HCT116 (cell line): ENCODE results near the gene MAP3K12.

Source experiments
- ATF3 ChIP-seq: IDR thresholded peaks from 2 replicates; pipeline ENCODE4 v1.6.1; 2012
- CEBPB ChIP-seq: IDR thresholded peaks from 2 replicates; pipeline ENCODE4 v1.6.1; 2012; ENCODE audit warnings: low read depth
- CTCF ChIP-seq, 3 experiments: fragments of 200-600 bp in 1 of 3; sonication (generic) in 1 of 3; IDR thresholded peaks in 2 of 3; conservative IDR thresholded peaks in 1 of 3; 2 replicates each; pipeline ENCODE4 v1.5.1; 2012 to 2017; ENCODE audit warnings: low read depth in 2 of 3, low read length in 2 of 3, antibody characterized with exemption in 1 of 3, borderline replicate concordance in 1 of 3, control low read depth in 1 of 3, mild to moderate bottlenecking in 1 of 3, mixed read lengths in 1 of 3, mixed run types in 1 of 3, moderate library complexity in 1 of 3; ENCODE audit not compliant: insufficient read depth in 1 of 3
- EGR1 ChIP-seq: IDR thresholded peaks from 2 replicates; pipeline ENCODE4 v1.6.1; 2012; ENCODE audit warnings: low read depth
- JUND ChIP-seq: IDR thresholded peaks from 2 replicates; pipeline ENCODE4 v1.6.1; 2012
- MAX ChIP-seq: IDR thresholded peaks from 2 replicates; pipeline ENCODE4 v1.6.1; 2012
- POLR2A ChIP-seq: IDR thresholded peaks from 2 replicates; pipeline ENCODE4 v1.7.0; 2011; ENCODE audit warnings: borderline replicate concordance; ENCODE audit not compliant: insufficient read depth, insufficient read length; ENCODE audit errors: extremely low read depth
- POLR2AphosphoS5 ChIP-seq: IDR thresholded peaks from 2 replicates; pipeline ENCODE4 v1.6.1; 2011; ENCODE audit warnings: mild to moderate bottlenecking, low read depth, low read length, moderate library complexity
- REST ChIP-seq: IDR thresholded peaks from 2 replicates; pipeline ENCODE4 v1.6.1; 2012; ENCODE audit warnings: low read depth
- SP1 ChIP-seq: IDR thresholded peaks from 2 replicates; pipeline ENCODE4 v1.6.1; 2012; ENCODE audit warnings: low read depth
- TCF7L2 ChIP-seq: IDR thresholded peaks from 2 replicates; pipeline ENCODE4 v1.7.0; 2011; ENCODE audit warnings: borderline replicate concordance, inconsistent platforms; ENCODE audit not compliant: insufficient read depth, insufficient read length; ENCODE audit errors: extremely low read depth
- ZFX ChIP-seq: fragments of 450-650 bp; IDR thresholded peaks from 2 replicates; pipeline ENCODE4 v1.6.1; 2017

GRCh38 chr12:53443955-53444354, 55.3 kb downstream of the MAP3K12 start:
- no peak for TF ChIP-seq POLR2AphosphoS5
- no peak for TF ChIP-seq JUND
- no peak for TF ChIP-seq POLR2A
- no peak for TF ChIP-seq CEBPB
- no peak for TF ChIP-seq CTCF (IDR thresholded peaks at IDR 0.05 in 2 of 3, conservative IDR thresholded peaks at IDR 0.05 in 1 of 3; ENCODE audit: borderline replicate concordance in 1 of 3, insufficient read depth in 1 of 3, low read depth in 2 of 3, low read length in 2 of 3)
- no peak for TF ChIP-seq MAX
- TF ChIP-seq ZFX: no peak
- TF ChIP-seq REST: no peak
- TF ChIP-seq TCF7L2: no peak
- no peak for TF ChIP-seq ATF3
- TF ChIP-seq EGR1: no peak
- no peak for TF ChIP-seq SP1
